Measurements from ENCODE around the gene MEGF11.

DNA sequence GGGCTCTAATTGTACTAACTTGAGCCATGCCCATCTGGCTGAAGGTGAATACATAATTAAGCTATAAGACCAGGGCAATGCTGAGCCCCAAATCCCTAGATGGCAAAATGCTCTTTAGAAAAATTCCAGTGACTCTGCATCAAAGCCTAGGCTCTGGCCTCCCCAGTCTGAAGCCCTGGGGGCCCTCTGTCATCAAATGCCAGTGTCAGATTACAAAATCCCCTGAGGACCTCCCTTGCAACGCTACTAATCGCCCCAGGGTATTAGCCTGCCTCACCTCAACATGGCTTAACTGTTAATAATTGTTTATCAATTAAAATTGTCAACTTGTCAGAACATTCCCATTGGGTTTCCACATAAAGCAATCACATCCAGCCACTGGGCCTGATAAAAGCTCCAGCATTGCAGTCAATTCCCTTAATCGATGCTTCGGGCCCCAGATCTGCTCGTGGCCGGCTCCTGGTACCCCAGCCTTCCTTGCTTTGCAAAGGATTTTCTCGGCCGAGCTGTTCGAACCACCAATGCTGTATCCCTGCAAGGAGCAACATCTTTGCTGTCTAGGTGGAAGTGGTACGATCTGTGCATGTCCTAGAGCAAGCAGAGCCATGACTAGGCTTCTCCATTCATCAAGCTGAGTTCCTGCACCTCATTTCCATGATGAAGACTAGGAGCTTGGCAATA is 151.7 kb downstream of the MEGF11 start:
- TF ChIP-seq CTCF (IDR thresholded peaks at IDR 0.05; ENCODE audit: insufficient read depth, low read length, poor library complexity, severe bottlenecking) (no peak), EZH2phosphoT487 (conservative IDR thresholded peaks at IDR 0.05; ENCODE audit: low read length) (no peak)
